ENCODE data around the gene ST7.

- TF ChIP-seq CREM (IDR thresholded peaks at IDR 0.05) (no peak), CREM (CRISPR knock-in tag; IDR thresholded peaks at IDR 0.05) (no peak), ZNF615 (CRISPR knock-in tag; IDR thresholded peaks at IDR 0.05; ENCODE audit: borderline replicate concordance) (no peak), ATM (IDR thresholded peaks at IDR 0.05; ENCODE audit: borderline replicate concordance) (no peak), ATF2 (CRISPR knock-in tag; IDR thresholded peaks at IDR 0.05) (no peak), ZNF552 (CRISPR knock-in tag; IDR thresholded peaks at IDR 0.05; ENCODE audit: borderline replicate concordance) (no peak), BHLHE40 (IDR thresholded peaks at IDR 0.05; ENCODE audit: low read length) (no peak), ASH2L (IDR thresholded peaks at IDR 0.05; ENCODE audit: insufficient read length, low read depth, low read length) (no peak), CHD4 (IDR thresholded peaks at IDR 0.05; ENCODE audit: borderline replicate concordance, low read length) (no peak), POLR2A (IDR thresholded peaks at IDR 0.05; ENCODE audit: insufficient read depth in 1 of 2, low read depth in 2 of 2, low read length in 2 of 2) (no peak), BRCA1 (CRISPR knock-in tag; IDR thresholded peaks at IDR 0.05) (no peak), MAFF (IDR thresholded peaks at IDR 0.05; ENCODE audit: low read depth, low read length) (no peak), ZNF768 (CRISPR knock-in tag; IDR thresholded peaks at IDR 0.05) (no peak), KAT8 (CRISPR knock-in tag; IDR thresholded peaks at IDR 0.05) (no peak)
Observed at GRCh38 chr7:117193564-117193963, 240.3 kb downstream of the ST7 start.
